CD4-positive, alpha-beta T cell treated with Interleukin-15 for 1 hour (primary cell): ENCODE data around the gene TMEM164.

Source experiments
- DNase-seq: peaks from one replicate; pipeline ENCODE4 v3.0.0-alpha.2; 2020

Gene TMEM164

DNA sequence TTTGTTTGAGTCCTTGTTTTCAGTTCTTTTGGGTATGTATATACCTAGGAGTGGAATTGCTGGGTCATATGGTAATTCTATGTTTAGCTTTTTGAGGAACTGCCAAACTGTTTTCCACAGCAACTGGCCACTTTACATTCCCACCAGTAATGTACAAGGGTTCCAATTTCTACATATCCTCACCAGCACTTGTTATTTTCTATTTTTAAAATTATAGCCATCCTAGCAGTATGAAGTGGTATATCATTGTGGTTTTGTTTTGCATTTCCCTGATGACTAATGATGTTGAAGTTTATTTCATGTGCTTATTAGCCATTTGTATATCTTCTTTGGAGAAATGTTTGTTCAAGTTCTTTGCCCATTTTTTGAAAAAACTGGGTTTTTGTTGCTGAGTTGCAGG is 39.6 kb downstream of the TMEM164 start:
- no peak for DNase-seq

- no peak for DNase-seq
Measured at GRCh38 chrX:110043506-110043905, 40.6 kb downstream of the TMEM164 start.

DNA sequence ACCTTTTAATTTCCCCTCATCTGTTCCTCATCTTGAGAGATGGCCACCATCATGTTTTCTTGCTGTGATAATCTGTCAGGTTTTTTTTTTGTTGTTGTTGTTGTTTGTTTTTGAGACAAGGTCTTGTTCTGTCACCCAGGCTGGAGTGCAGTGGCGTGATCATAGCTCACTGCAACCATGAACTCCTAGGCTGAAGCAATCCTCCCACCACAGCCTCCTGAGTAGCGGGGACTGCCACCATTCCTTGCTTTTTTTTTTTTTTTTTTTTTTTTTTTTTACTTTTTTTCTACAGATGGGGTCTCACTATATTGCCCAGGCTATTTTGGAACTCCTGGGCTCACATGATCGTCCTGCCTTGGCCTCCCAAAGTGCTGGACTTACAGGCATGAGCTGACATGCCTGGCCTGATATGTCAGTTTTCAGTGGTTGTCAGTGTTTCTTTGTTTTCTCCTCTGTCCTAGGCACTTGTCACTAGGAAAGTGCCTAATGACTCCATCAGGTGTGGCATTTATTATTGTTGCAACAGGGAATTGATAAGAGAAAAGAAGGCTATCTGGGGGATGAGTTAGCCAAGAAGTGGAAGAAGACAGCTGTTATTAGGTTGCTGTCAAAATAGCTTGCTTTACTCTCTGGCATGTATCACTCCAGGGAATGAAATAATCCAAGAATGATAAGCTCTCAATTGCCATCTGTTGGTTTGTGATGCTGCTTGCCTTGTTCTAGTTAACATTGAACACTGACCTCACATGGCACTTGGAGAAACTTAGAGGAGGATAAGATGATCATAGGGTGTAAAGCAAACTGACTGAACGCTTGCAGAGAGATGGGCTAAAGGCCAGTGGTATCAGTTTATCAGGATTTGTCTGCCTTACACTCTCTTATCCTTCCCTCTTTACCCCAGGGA is 41.7 kb downstream of the TMEM164 start:
- no peak for DNase-seq

- DNase-seq = no peak
Measured at GRCh38 chrX:110045421-110045820, 42.5 kb downstream of the TMEM164 start.

DNA sequence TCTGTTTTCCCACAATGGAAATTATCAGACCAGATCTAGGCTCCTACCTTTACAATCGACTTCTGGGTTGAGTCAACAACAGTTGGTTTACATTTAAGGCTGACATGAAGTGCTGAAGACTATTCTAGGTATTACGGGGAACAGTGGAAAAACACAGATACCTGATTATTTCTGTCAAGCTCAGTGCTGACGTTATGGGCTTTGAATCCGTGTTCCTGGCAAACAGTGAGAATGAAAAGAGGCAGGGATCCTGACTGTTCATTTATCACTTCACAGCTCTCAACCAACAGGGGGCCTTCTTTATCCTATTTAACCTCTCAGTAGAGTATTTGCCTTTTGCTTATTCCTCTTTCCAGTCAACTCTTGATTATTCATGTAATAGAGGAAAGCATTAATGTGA is 43.1 kb downstream of the TMEM164 start:
- DNase-seq = no peak

GRCh38 chrX:110046971-110047370 is 44.1 kb downstream of the TMEM164 start:
- no peak for DNase-seq

- no peak for DNase-seq
Measured at GRCh38 chrX:110049096-110049495, 46.2 kb downstream of the TMEM164 start.

DNA sequence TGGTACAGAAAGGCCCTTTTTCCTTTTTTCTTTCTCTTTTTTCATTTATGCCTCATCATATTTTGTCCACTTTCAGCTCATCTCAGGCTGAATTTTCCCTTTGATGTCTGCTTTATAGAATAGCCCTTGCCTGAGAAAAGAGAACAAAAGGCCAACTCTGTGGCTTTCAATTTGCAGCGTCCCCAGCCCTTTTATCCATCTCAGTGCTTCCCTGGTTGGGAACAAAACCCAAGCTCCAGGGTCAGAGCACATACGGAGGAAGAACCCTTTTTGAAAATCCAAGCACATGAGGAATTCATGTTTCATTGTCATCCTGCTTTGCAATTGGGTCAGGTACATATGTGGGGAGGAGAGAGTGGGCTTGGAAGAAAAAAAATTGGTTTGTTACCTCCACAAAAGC is 47.5 kb downstream of the TMEM164 start:
- DNase-seq = no peak

GRCh38 chrX:110050901-110051300 is 48.0 kb downstream of the TMEM164 start:
- no peak for DNase-seq

- DNase-seq = no peak
Measured at GRCh38 chrX:110051559-110051958, 48.6 kb downstream of the TMEM164 start.

DNA sequence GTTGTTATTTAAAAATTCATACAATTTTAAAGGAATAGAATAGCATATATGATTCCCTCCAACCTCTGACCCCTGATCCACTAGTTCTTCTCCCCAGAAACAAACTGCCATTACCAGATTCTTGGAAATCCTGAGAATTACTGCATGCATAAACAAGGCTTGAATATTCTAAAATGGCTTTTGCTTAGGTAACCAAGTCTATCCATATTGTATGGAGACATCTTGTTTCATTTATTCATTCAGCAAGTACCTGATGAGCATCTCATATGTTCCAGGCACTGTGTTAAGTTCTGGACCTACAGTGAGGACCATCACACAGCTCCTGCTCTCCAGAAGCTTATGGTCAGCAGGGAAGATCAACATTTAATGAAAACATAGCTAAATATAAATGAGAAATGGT is 49.4 kb downstream of the TMEM164 start:
- no peak for DNase-seq

DNA sequence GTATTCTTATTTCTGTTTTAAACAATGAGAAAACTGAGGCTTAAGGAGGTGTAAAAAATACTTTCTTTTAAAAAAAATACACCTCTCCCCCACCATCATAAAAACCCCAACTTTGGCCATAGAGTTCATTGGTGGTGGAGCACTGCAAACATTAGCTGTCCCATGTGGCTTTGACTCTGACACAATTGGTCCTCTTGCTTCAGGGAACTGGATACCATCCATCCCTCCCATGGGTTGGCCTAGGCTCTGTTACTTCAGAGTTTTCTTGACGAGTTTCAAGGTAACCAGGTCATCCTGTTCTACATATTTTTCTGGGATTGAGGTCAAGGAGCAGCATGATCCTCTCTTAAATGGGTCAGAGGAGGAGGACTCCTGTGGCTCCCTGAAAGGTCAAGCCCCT is 50.5 kb downstream of the TMEM164 start:
- no peak for DNase-seq

DNA sequence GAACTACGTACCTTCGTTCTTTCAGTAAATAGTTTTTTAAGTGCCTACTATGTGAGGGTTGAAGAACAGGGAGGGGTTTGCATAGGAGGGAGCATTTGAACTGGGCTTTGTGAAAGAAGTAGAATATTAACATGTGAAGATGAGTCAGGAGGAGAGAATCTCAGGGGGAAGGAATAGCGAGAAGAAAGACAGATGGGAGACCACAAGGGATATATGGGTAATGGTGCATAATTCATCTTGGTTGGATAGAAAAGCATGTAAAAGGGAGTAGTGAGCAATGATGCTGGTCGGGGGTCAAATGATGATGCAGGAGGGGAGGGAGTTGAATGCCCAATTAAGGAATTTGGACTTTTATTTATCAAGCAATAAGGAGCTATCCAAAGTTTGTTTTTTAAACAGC is 52.7 kb downstream of the TMEM164 start:
- DNase-seq = no peak

DNA sequence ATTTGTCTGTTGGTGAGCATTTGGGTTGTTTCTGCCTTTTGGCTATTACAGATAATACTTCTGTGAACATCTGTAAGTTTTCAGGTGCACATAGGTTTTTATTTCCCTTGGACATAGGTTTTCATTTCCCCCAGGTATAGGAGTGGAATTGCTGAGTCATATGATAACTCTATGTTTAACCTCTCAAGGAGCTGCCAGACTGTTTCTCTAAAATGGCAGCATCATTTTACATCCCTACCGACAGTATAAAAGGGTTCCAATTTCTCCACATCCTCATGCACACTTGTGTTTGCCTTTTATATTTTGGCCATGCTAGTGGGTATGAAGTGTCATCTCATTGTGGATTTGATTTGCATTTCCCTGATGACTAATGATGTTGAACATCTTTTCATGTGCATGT is 53.5 kb downstream of the TMEM164 start:
- DNase-seq = no peak

DNA sequence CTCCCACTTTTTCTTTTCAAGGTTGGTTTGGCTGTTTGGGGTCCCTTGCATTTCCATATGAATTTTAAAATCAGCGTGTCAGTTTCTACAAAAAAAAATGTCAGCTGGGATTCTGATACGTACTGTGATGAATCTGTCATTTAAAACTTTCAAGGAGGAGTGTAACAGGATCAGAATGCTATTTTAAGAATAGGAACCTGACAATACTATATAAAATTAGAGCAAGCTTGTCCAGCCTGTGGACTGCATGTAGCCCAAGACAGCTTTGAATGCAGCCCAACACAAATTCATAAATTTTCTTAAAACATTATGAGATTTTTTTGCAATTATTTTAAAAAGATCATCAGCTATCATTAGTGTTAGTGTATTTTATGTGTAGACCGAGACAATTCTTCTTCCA is 56.5 kb downstream of the TMEM164 start:
- DNase-seq = no peak

DNA sequence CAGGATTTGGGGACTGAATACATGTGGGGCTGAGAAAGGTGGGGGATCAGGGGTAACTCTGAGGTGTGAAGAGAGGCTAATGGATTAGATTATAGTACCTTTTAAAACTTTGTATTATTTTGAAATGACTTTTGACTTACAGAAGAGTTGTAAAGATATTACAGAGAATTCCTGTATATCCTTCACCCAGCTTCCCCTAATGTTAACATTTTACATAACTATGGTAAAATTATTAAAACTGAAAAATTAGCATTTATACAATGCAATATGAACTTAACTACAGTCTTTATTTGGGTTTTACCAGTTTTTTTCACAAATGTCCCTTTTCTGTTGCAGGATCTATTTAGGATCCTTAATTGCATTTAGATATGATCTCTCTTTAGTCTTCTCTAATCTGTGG is 57.4 kb downstream of the TMEM164 start:
- DNase-seq = no peak

DNA sequence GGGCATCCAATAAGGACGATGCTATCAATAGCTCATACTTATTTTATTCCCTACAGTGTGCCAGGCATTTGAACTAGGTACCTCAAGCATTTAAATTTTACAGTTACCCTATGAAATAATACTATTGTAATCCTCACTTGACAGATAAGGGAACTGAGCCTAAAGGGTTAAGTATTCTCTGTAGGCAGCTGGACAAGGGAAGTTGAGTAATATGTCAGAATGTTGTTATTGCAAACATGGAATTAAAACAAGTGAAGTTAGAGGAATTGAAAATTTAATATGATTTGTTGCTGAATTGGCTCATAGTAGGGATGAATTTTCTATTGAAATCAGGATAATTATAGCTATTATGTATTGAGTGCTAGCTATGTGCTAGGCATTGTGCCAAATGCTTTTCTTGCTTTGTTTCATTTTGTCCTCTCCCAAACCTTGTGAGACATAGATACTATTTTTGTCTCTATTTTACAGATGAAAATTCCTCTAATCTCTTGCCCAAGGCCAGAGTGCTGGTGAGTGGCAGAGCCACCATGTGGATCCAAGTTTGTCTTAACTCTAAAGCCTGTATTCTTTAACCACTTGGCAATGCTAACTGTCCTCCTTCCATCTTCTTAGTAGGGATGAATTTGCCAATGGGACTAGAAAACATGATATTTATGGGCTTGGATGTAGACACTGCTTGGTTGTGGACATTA is 58.1 kb downstream of the TMEM164 start:
- no peak for DNase-seq

DNA sequence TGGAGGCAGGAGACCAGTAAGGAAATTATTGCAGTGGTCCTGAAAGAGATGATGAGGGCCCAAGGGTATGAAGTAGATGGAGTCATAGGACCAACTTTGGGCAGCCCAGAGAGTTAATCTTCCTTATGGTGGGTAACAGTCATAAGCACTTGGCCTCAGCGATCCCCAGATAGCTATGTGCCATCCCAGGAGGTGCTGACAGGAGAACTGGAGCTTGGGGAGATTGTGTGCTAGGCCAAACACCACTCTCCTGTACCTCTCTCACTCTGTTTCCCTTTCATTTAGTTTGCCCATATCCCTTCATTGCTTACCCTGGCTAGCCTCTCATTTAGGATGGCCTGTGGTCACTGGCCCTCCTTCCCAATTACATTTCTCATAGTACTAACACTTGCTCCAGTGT is 60.0 kb downstream of the TMEM164 start:
- DNase-seq = no peak

DNA sequence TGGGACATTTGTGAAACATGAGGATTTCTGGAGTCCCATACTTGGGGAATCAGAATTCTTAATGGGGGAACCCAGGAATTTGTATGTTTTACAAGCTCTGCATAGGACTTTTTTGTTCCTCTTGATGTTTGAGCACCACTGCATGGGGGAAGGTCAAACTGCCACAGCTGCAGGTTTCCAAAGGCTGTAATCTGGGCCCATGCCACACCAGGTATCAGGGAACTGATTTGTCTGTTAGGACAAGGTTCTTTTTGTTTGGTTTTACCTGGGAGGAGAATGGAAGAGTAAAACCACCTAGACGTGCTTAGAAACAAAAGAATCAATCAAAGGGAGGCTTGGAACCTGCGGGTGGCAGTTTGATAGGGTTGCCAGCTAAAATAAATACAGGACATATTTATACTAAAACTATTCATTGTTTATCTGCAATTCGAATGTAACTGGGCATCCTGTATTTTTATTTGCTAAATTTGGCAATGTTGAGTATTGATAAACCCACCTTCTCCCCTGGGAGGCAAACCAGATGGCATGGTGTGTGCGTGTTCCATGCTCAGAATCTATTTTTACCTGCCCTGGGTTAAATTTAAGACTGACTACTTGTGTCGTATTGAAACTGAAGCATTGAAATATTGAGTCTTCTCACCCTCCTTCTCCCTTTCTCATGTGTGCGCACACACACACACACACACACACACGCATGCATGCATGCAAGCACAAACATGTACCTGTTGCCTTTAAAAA is 63.7 kb downstream of the TMEM164 start:
- no peak for DNase-seq

DNA sequence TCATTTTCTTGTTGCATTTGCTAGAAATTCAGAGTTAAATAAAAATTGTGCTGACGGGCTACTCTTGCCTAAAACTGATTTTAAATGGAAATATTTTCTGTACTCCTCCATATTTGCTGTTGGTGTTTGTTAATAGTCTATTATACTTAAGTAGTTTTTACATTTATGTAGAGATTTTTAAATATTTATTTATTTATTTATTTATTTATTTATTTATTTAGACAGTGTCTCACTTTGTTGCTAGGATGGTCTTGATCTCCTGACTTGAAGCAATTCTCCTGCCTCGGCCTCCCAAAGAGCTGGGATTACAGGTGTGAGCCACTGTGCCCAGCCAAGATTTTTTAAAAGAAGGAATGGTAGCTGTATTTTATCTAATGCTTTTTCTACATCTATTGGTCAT is 68.1 kb downstream of the TMEM164 start:
- no peak for DNase-seq

DNA sequence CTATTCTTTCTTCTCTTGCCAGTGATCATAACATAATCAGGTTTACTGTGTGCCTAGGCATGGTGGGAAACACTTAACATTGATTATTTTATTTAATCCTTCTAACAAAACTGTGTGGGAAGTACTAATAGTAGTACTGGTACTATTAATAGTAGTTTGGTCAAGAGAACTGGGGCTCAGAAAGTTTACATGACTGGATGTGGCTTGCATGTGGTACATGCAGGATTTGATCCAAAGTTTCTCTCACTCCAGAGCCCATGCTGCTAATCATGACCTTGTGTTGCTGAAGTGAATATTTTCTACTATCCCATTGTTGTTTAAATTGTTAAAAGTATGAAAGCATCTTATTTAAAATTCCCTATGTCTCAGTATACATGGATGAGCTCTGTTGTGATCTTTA is 78.4 kb downstream of the TMEM164 start:
- DNase-seq = no peak

DNA sequence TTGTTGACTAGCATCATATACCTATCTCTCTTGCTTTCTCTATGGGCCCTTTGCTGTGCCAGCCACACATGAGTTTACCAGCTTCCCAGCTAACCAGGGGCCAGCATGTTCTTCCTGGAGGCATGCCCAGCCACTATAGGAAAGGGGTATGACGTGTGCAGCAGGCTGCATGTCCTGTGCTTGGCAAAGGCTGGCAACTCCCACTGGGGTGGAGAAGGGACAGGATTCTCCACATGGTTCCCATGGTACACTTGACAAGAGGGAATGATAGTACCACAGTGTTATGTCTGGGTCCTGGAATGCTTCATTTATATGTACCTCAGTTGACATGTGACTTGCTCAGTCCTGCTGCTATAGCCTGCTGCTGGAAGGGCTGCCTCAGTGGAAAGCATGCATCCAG is 78.8 kb downstream of the TMEM164 start:
- no peak for DNase-seq

GRCh38 chrX:110082161-110082560 is 79.2 kb downstream of the TMEM164 start:
- DNase-seq = no peak
